Measurements from ENCODE around the gene RHBDL3. TPM values are rescaled to one million over a fixed set of nuclear protein-coding genes. Genes with fewer than 3 reads are reported as not detected.
A peak's percentile ranks its signal among the peaks of the same experiment; 100 is the strongest.
"Not testable (repeated sequence)": the region's sequence is repeated elsewhere in the genome, so short reads cannot be mapped to it uniquely, and the experiment has no call there.

RHBDL3 gene
- total RNA-seq, 1 experiment from 2014 or later, result not detected

DNA sequence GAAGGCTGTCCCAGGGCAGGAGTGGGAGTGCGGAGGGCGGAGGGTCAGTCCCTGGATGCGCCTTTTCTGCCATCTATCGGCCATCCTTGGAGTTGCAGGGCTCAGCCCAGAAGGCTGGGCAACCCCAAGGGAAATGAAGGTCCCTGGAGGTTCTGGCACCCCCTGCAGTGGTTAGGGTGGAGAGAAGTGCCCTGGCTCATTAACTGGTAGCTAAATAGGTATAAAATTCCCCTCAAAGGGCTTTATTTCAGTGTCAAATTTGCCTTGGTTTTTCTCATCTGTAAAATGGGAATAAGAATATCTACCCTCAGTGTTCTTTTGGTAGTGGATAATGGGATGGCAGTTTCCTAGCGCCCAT lies 53.9 kb downstream of the RHBDL3 start:
- CTCF ChIA-PET, result interaction anchor here (0.7 kb wide), 1 partner anchor 317 kb away, joined by 12 read pairs; no protein-coding TSS in a partner anchor
- POLR2A ChIA-PET (ENCODE audit: unreplicated experiment), result no interaction called here
- no peak overlapping the region for H3K27ac ChIP-seq
- intact Hi-C loops (cut with micrococcal nuclease; ENCODE audit: unreplicated experiment), result loop anchor here (1.0 kb wide), 1 partner anchor 66 kb away; no protein-coding TSS in a partner anchor
- H4K20me1 ChIP-seq (ENCODE audit: insufficient read depth), result no peaks in the 10 kb centered on the region
- no peak overlapping the region for H3K4me3 ChIP-seq
- H3K9me2 ChIP-seq (ENCODE audit: insufficient read depth), result no peaks in the 10 kb centered on the region
- BruUV-seq (replicated peaks), result no TSS peak
- H2AFZ ChIP-seq, result no peak overlapping the region
- peaks cover 15% of the 10 kb centered on the region for H3K27me3 ChIP-seq (ENCODE audit: insufficient read depth, low read depth)
- no peaks in the 10 kb centered on the region; the same call in 1 of the 2 replicates for H3F3A ChIP-seq (ENCODE audit: insufficient read depth, low read depth)
- no peaks in the 10 kb centered on the region; the same call in 1 of the 2 replicates for H3K4me1 ChIP-seq (replicated peaks; ENCODE audit: insufficient read depth)
- no peak overlapping the region for H3K4me2 ChIP-seq
- no peaks in the 10 kb centered on the region for H3K36me3 ChIP-seq (ENCODE audit: low read depth)
- no peaks in the 10 kb centered on the region for H3K9me3 ChIP-seq (ENCODE audit: insufficient read depth, low read depth)
- TF ChIP-seq EZH2 (IDR thresholded peaks at IDR 0.05; ENCODE audit: low read depth) (no peak), CTCF (conservative IDR thresholded peaks at IDR 0.05) (peak; percentile 91)
- H3K79me2 ChIP-seq (ENCODE audit: low read depth), result no peaks in the 10 kb centered on the region
- DNase-seq, result peak in 1 of 2 experiments; percentile 73

DNA sequence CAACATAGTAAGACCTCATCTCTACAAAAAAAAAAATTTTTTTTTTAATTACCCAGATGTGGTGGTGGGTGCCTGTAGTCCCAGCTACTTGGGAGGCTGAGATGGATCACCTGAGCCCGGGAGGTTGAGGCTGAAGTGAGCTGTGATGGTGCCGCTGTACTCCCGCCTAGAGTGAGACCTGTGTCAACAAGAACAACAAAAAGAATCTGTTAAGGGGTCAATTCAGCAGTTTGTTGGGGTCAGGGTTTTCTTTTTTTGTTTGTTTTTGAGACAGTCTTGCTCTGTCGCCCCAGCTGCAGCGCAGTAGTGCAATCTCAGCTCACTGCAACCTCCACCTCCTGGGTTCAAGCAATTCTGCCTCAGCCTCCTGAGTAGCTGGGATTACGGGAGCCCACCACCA lies 54.4 kb downstream of the RHBDL3 start:
- ChIA-PET POLR2A (ENCODE audit: unreplicated experiment) (interaction anchor here (0.6 kb wide), 1 partner anchor 15 kb away, joined by 3 read pairs; no protein-coding TSS in a partner anchor), CTCF (interaction anchor here (0.7 kb wide), 1 partner anchor 8 kb away, joined by 3 read pairs; no protein-coding TSS in a partner anchor)
- DNase-seq; intact Hi-C loops (cut with micrococcal nuclease; ENCODE audit: unreplicated experiment); H3K4me1 ChIP-seq (replicated peaks; ENCODE audit: insufficient read depth); BruUV-seq (replicated peaks); H4K20me1 ChIP-seq (ENCODE audit: insufficient read depth); H3K27ac ChIP-seq; H3F3A ChIP-seq (ENCODE audit: insufficient read depth, low read depth); H2AFZ ChIP-seq; H3K9me3 ChIP-seq (ENCODE audit: insufficient read depth, low read depth); H3K4me2 ChIP-seq; H3K36me3 ChIP-seq (ENCODE audit: low read depth); H3K79me2 ChIP-seq (ENCODE audit: low read depth); H3K9me2 ChIP-seq (ENCODE audit: insufficient read depth); H3K27me3 ChIP-seq (ENCODE audit: insufficient read depth, low read depth); H3K4me3 ChIP-seq: not testable (repeated sequence)

DNA sequence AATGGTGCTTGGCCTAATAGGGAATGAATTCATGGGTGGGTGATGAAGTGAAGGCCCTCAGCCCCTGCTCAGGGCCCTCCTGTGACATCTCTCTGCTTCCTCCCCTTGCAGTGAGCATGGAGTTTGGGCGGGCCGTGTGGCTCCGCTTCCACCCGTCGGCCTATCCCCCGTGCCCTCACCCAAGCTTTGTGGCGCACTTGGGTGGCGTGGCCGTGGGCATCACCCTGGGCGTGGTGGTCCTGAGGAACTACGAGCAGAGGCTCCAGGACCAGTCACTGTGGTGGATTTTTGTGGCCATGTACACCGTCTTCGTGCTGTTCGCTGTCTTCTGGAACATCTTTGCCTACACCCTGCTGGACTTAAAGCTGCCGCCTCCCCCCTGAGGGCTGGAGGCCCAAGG lies 55.2 kb downstream of the RHBDL3 start:
- Histone ChIP-seq H4K20me1 (ENCODE audit: insufficient read depth) (no peaks in the 10 kb centered on the region), H3K4me3 (no peak overlapping the region), H3K27ac (no peak overlapping the region), H3K9me2 (ENCODE audit: insufficient read depth) (no peaks in the 10 kb centered on the region), H3K9me3 (ENCODE audit: insufficient read depth, low read depth) (no peaks in the 10 kb centered on the region), H3K79me2 (ENCODE audit: low read depth) (no peaks in the 10 kb centered on the region), H3K4me1 (replicated peaks; ENCODE audit: insufficient read depth) (no peaks in the 10 kb centered on the region; the same call in 1 of the 2 replicates), H3K4me2 (no peak overlapping the region), H3K36me3 (ENCODE audit: low read depth) (no peaks in the 10 kb centered on the region), H3K27me3 (ENCODE audit: insufficient read depth, low read depth) (0 out of 2 replicates have a peak, but pooled peaks cover 3% of the 10 kb centered on the region), H3F3A (ENCODE audit: insufficient read depth, low read depth) (no peaks in the 10 kb centered on the region; the same call in 1 of the 2 replicates), H2AFZ (no peak overlapping the region)
- BruUV-seq (replicated peaks), result no TSS peak
- POLR2A ChIA-PET (ENCODE audit: unreplicated experiment), result interaction anchor here (0.6 kb wide), 1 partner anchor 14 kb away, joined by 3 read pairs; no protein-coding TSS in a partner anchor
- DNase-seq, result no peak
- TF ChIP-seq EZH2 (IDR thresholded peaks at IDR 0.05; ENCODE audit: low read depth) (no peak), CTCF (conservative IDR thresholded peaks at IDR 0.05) (no peak)
- intact Hi-C loops (cut with micrococcal nuclease; ENCODE audit: unreplicated experiment), result no loop called here
- CTCF ChIA-PET, result interaction anchor here (0.6 kb wide), 1 partner anchor 18 kb away, joined by 3 read pairs; no protein-coding TSS in a partner anchor

GRCh38 chr17:32323046-32323445 lies 57.4 kb downstream of the RHBDL3 start:
- CTCF ChIA-PET, result no interaction called here

More at GRCh38 chr17:32323046-32323445, 57.4 kb downstream of the RHBDL3 start:
- no peak overlapping the region for H3K4me3 ChIP-seq
- no peaks in the 10 kb centered on the region for H3K79me2 ChIP-seq (ENCODE audit: low read depth)
- no peak overlapping the region for H2AFZ ChIP-seq
- no peaks in the 10 kb centered on the region for H3K9me3 ChIP-seq (ENCODE audit: insufficient read depth, low read depth)
- H3F3A ChIP-seq (ENCODE audit: insufficient read depth, low read depth), result no peaks in the 10 kb centered on the region; the same call in 1 of the 2 replicates
- TF ChIP-seq EZH2 (IDR thresholded peaks at IDR 0.05; ENCODE audit: low read depth) (no peak), CTCF (conservative IDR thresholded peaks at IDR 0.05) (no peak)
- POLR2A ChIA-PET (ENCODE audit: unreplicated experiment), result no interaction called here
- no peaks in the 10 kb centered on the region for H4K20me1 ChIP-seq (ENCODE audit: insufficient read depth)
- no peaks in the 10 kb centered on the region for H3K27me3 ChIP-seq (ENCODE audit: insufficient read depth, low read depth)
- DNase-seq, result no peak
- H3K4me2 ChIP-seq, result no peak overlapping the region
- H3K27ac ChIP-seq, result no peak overlapping the region
- H3K36me3 ChIP-seq (ENCODE audit: low read depth), result no peaks in the 10 kb centered on the region
- H3K4me1 ChIP-seq (replicated peaks; ENCODE audit: insufficient read depth), result no peaks in the 10 kb centered on the region
- no TSS peak for BruUV-seq (replicated peaks)
- H3K9me2 ChIP-seq (ENCODE audit: insufficient read depth), result no peaks in the 10 kb centered on the region
- intact Hi-C loops (cut with micrococcal nuclease; ENCODE audit: unreplicated experiment), result no loop called here

Measured in PC-9 (cell line).